HepG2 (cell line): ENCODE results near the gene ZBTB20. TPM values are rescaled to one million over a fixed set of nuclear protein-coding genes. Genes with fewer than 3 reads are reported as not detected.

Source experiments
- ATAC-seq: fragments of 200-7000 bp; cut with Tn5 transposase; 3 replicates; pipeline ENCODE4 v1.9.1; 2020; ENCODE audit warnings: mild to moderate bottlenecking, moderate library complexity
- BruUV-seq: library from RNA; stranded (reverse); fragments of 400-500 nt; replicated peaks from 2 replicates; lab custom pipeline; 2021; lab: Mats Ljungman, UMichigan
- CTCF ChIA-PET: fragments of 300-600 bp; formaldehyde crosslinking; extraction: SDS; loops from one replicate; lab custom pipeline; 2021; ENCODE audit warnings: low total read pairs, inconsistent platforms, low intra/inter-chr PET ratio; lab: Yijun Ruan, JAX
- POLR2A ChIA-PET: fragments of 350-600 bp; sonication (Branson Sonifier 250); formaldehyde crosslinking; loops from one replicate; lab custom pipeline; 2020; ENCODE audit warnings: antibody characterized with exemption, inconsistent platforms; lab: Yijun Ruan, JAX
- DNase-seq: peaks from one replicate; pipeline ENCODE4 v3.0.0-alpha.2; 2015; ENCODE audit warnings: low spot score
- FAIRE-seq: peaks from 3 replicates; lab custom pipeline; 2011; peaks lifted over from hg19 to GRCh38; lab: Jason Lieb, UNC
- H2AFZ ChIP-seq: one replicate; pipeline ENCODE4 v1.6.1; 2011; ENCODE audit warnings: low read length, inconsistent platforms
- H3K27ac ChIP-seq: fragments of 300-600 bp; 3 replicates; pipeline ENCODE4 v1.8.0; 2011; ENCODE audit warnings: mixed run types, mild to moderate bottlenecking, mixed read lengths, low read length, inconsistent platforms; ENCODE audit not compliant: insufficient read depth; ENCODE audit errors: extremely low read length
- H3K27me3 ChIP-seq, 2 experiments: fragments of 200-600 bp in 1 of 2; 2 replicates in 1 of 2; 3 replicates in 1 of 2; pipeline versions ENCODE4 v1.6.0 to v1.8.0; 2011; ENCODE audit warnings: low read length in 2 of 2, mild to moderate bottlenecking in 2 of 2, moderate library complexity in 2 of 2, inconsistent platforms in 1 of 2; ENCODE audit not compliant: insufficient read depth in 2 of 2, control insufficient read depth in 1 of 2
- H3K36me3 ChIP-seq, 2 experiments: fragments of 200-600 bp in 1 of 2; replicated peaks in 1 of 2; 2 replicates in 1 of 2; 3 replicates in 1 of 2; pipeline versions ENCODE4 v1.5.1 to v1.8.0; 2011; ENCODE audit warnings: low read length in 2 of 2, inconsistent platforms in 1 of 2; ENCODE audit not compliant: insufficient read depth in 2 of 2, control insufficient read depth in 1 of 2
- H3K4me1 ChIP-seq: 2 replicates; pipeline ENCODE4 v1.5.1; 2012; ENCODE audit warnings: low read length, inconsistent platforms; ENCODE audit not compliant: insufficient read depth
- H3K4me2 ChIP-seq: 2 replicates; pipeline ENCODE4 v1.6.0; 2011; ENCODE audit warnings: low read depth, low read length, inconsistent platforms
- H3K4me3 ChIP-seq, 3 experiments: fragments of 200-600 bp in 1 of 3; sonication (generic), shearing (Covaris generic) in 1 of 3; replicated peaks in 1 of 3; 2 replicates each; pipeline ENCODE4 v1.5.1; 2011 to 2016; ENCODE audit warnings: low read length in 3 of 3, inconsistent platforms in 2 of 3, low read depth in 2 of 3, mild to moderate bottlenecking in 2 of 3, control low read depth in 1 of 3, mixed read lengths in 1 of 3; ENCODE audit not compliant: insufficient read depth in 1 of 3
- H3K79me2 ChIP-seq: one replicate; pipeline ENCODE4 v1.6.1; 2011; ENCODE audit warnings: low read length, inconsistent platforms; ENCODE audit not compliant: insufficient read depth
- H3K9ac ChIP-seq: 2 replicates; pipeline ENCODE4 v1.6.0; 2011; ENCODE audit warnings: mild to moderate bottlenecking, low read depth, low read length, inconsistent platforms; ENCODE audit not compliant: insufficient read depth
- H3K9me3 ChIP-seq: 2 replicates; pipeline ENCODE4 v1.5.1; 2012; ENCODE audit warnings: mild to moderate bottlenecking, low read length
- H4K20me1 ChIP-seq: 2 replicates; pipeline ENCODE4 v1.6.0; 2011; ENCODE audit warnings: inconsistent platforms, mild to moderate bottlenecking, low read length, moderate library complexity; ENCODE audit not compliant: insufficient read depth
- CREBL2 ChIP-seq: sonication (generic); formaldehyde crosslinking; IDR thresholded peaks from 2 replicates; pipeline ENCODE4 v1.8.1; 2023; ENCODE audit warnings: missing genetic modification reagents, mild to moderate bottlenecking, borderline replicate concordance
- GABPA ChIP-seq, 2 experiments: IDR thresholded peaks; 2 replicates each; pipeline ENCODE4 v1.6.1; 2011 to 2016; ENCODE audit warnings: low read depth in 2 of 2, low read length in 1 of 2, missing biosample characterization in 1 of 2, missing genetic modification characterization in 1 of 2
- HINFP ChIP-seq: sonication (generic); formaldehyde crosslinking; IDR thresholded peaks from 2 replicates; pipeline ENCODE4 v1.4.0; 2020; ENCODE audit warnings: low read depth, mild to moderate bottlenecking, missing genetic modification reagents
- HOXA5 ChIP-seq: sonication (generic); formaldehyde crosslinking; IDR thresholded peaks from 2 replicates; pipeline ENCODE4 v1.4.0; 2020; ENCODE audit warnings: missing genetic modification reagents
- KMT2B ChIP-seq: IDR thresholded peaks from 2 replicates; pipeline ENCODE4 v1.6.1; 2016; ENCODE audit warnings: missing genetic modification reagents, missing compliant biosample characterization
- MAFF ChIP-seq: IDR thresholded peaks from 2 replicates; pipeline ENCODE4 v1.6.1; 2011; ENCODE audit warnings: low read depth, low read length, improper control_type of control experiment
- MAFK ChIP-seq, 2 experiments: IDR thresholded peaks in 1 of 2; conservative IDR thresholded peaks in 1 of 2; 2 replicates each; pipeline ENCODE4 v1.6.1; 2011; ENCODE audit warnings: improper control_type of control experiment in 2 of 2, low read length in 2 of 2
- SIX1 ChIP-seq: sonication (generic); formaldehyde crosslinking; IDR thresholded peaks from 2 replicates; pipeline ENCODE4 v1.4.0; 2020; ENCODE audit warnings: missing genetic modification reagents, borderline replicate concordance
- TRIM24 ChIP-seq: sonication (generic); formaldehyde crosslinking; IDR thresholded peaks from 2 replicates; pipeline ENCODE4 v1.8.0; 2022; ENCODE audit warnings: mild to moderate bottlenecking, missing genetic modification reagents
- ZMYM2 ChIP-seq: sonication (generic); formaldehyde crosslinking; IDR thresholded peaks from 2 replicates; pipeline ENCODE4 v1.8.0; 2022; ENCODE audit warnings: mild to moderate bottlenecking, missing genetic modification reagents
- ZNF225 ChIP-seq: sonication (generic); formaldehyde crosslinking; IDR thresholded peaks from 2 replicates; pipeline ENCODE4 v1.4.0; 2020; ENCODE audit warnings: mild to moderate bottlenecking, missing genetic modification reagents
- ZNF354B ChIP-seq: sonication (generic); formaldehyde crosslinking; IDR thresholded peaks from 2 replicates; pipeline ENCODE4 v1.8.0; 2022; ENCODE audit warnings: mild to moderate bottlenecking, missing genetic modification reagents
- ZNF451 ChIP-seq: sonication (generic); formaldehyde crosslinking; IDR thresholded peaks from 2 replicates; pipeline ENCODE4 v1.5.0; 2020; ENCODE audit warnings: mild to moderate bottlenecking, missing genetic modification reagents
- ZNF704 ChIP-seq: sonication (generic); formaldehyde crosslinking; IDR thresholded peaks from 2 replicates; pipeline ENCODE4 v1.8.1; 2023; ENCODE audit warnings: mild to moderate bottlenecking, inconsistent platforms, moderate library complexity, missing genetic modification reagents, borderline replicate concordance
- WGBS: methylation state at CpG from one replicate; pipeline ENCODE4 v1.1.6; 2017; ENCODE audit warnings: low lambda C conversion rate; 5-methylcytosine and 5-hydroxymethylcytosine counted together
- in situ Hi-C: cut with HindIII; loops from 2 replicates; pipeline ENCODE4 v1.10.0; 2017; ENCODE audit warnings: low pct_unique_long_range_greater_than_20kb; ENCODE audit not compliant: extremely low pct_ligation_motif_present
- intact Hi-C: fragments of 100-400 bp; cut with micrococcal nuclease; formaldehyde crosslinking; loops from one replicate; pipeline ENCODE4 v1.10.0; 2022; ENCODE audit not compliant: unreplicated experiment
- polyA plus RNA-seq, 8 experiments: library from polyadenylated mRNA; depleted of rRNA in 3 of 8; stranded (reverse) in 7 of 8; unstranded in 1 of 8; fragments of >200 nt; fragmentation: Illumina TruSeq in 4 of 8; extraction: Trizol in 4 of 8; gene quantifications; 2 replicates each; pipeline versions ENCODE4 v1.2.1 to v1.2.3, GENCODE V29; 2011 to 2016; ENCODE audit warnings: low read depth in 4 of 8, missing spikeins in 1 of 8, mixed read lengths in 1 of 8; ENCODE audit not compliant: insufficient read depth in 1 of 8
- total RNA-seq, 5 experiments: library from RNA; depleted of rRNA; stranded (reverse); fragments of >200 nt; fragmentation: Illumina TruSeq; extraction: Trizol; gene quantifications; 2 replicates each; pipeline ENCODE4 v1.2.3, GENCODE V29; 2016; ENCODE audit warnings: low read depth in 1 of 5

ZBTB20 gene
- total and polyA plus RNA-seq, 2 of the 13 experiments (the other 11 are each of a cell fraction or from before 2014, with no cell fraction given): 1.9 to 8.8 TPM

- POLR2A ChIA-PET: no interaction called here
- ATAC-seq: no peak
- intact Hi-C loops: no loop called here
- no peaks in the 10 kb centered on the region for H3K79me2 ChIP-seq
- no peak overlapping the region for H2AFZ ChIP-seq
- TF ChIP-seq MAFF (peak; percentile 45; the same call in 1 of the 2 replicates), ZMYM2 (CRISPR knock-in tag) (no peak), MAFK (conservative IDR thresholded peaks at IDR 0.05 in 1 of 2, IDR thresholded peaks at IDR 0.05 in 1 of 2; ENCODE audit: low read length in 2 of 2) (peak; percentile 18 to 69; a peak in 2 of 4 replicates)
- TF ChIP-seq, all 625 proteins: peak for 2
- Histone ChIP-seq H3K4me2 (no peak overlapping the region), H3K27me3 (no peaks in the 10 kb centered on the region), H3K4me1 (no peaks in the 10 kb centered on the region), H4K20me1 (0 out of 2 replicates have a peak, but pooled peaks cover 2% of the 10 kb centered on the region), H3K27ac (no peak overlapping the region), H3K36me3 (no peaks in the 10 kb centered on the region), H3K9ac (no peak overlapping the region), H3K4me3 (no peak overlapping the region), H3K9me3 (no peaks in the 10 kb centered on the region)
- no TSS peak for BruUV-seq
- in situ Hi-C loops: no loop called here
- DNase-seq (no peak), FAIRE-seq (no peak)
- WGBS: 65% methylated on average over 1 of the region's 1 CpG
- CTCF ChIA-PET: no interaction called here
Measured at GRCh38 chr3:115007966-115008365, 139.1 kb downstream of the ZBTB20 start.

GRCh38 chr3:115004201-115005140 lies 142.6 kb downstream of the ZBTB20 start:
- Histone ChIP-seq H3K4me2 (no peak overlapping the region), H3K4me3 (no peak overlapping the region), H3K27ac (no peak overlapping the region), H3K79me2 (no peaks in the 10 kb centered on the region), H3K27me3 (no peaks in the 10 kb centered on the region), H3K4me1 (no peaks in the 10 kb centered on the region), H3K9me3 (no peaks in the 10 kb centered on the region), H2AFZ (no peak overlapping the region), H4K20me1 (0 out of 2 replicates have a peak, but pooled peaks cover 2% of the 10 kb centered on the region), H3K9ac (no peak overlapping the region), H3K36me3 (no peaks in the 10 kb centered on the region)
- in situ Hi-C loops (no loop called here), intact Hi-C loops (no loop called here)
- ChIA-PET CTCF (no interaction called here), POLR2A (no interaction called here)
- FAIRE-seq (no peak), ATAC-seq (no peak), DNase-seq (no peak)
- 64% methylated on average over 2 of the region's 2 CpGs for WGBS
- no TSS peak for BruUV-seq
- TF ChIP-seq ZNF451 (CRISPR knock-in tag) (no peak), HINFP (CRISPR knock-in tag) (no peak), SIX1 (no peak), TRIM24 (CRISPR knock-in tag) (no peak), GABPA (IDR thresholded peaks at IDR 0.05; ENCODE audit: low read depth, low read length) (no peak), GABPA (CRISPR knock-in tag; IDR thresholded peaks at IDR 0.05; ENCODE audit: low read depth) (no peak), ZNF225 (CRISPR knock-in tag) (no peak), HOXA5 (CRISPR knock-in tag) (no peak), CREBL2 (CRISPR knock-in tag) (no peak), ZNF704 (no peak), ZNF354B (no peak), KMT2B (no peak)
- TF ChIP-seq, all 625 proteins: peak for 0
